ENCODE measurements around the gene SOCS3.

The SOCS3 gene

GRCh38 chr17:78348055-78348770 lies 11.7 kb downstream of the SOCS3 start:
- H4K20me1 ChIP-seq (ENCODE audit: insufficient read depth, low read length): peaks cover under 1% of the 10 kb centered on the region; the same call in 1 of the 2 replicates
- H3K4me2 ChIP-seq (ENCODE audit: low read length): peak overlapping the region; percentile 33
- no peak overlapping the region for H3K9ac ChIP-seq (ENCODE audit: low read length)
- H3K4me3 ChIP-seq (ENCODE audit: low read length): no peak overlapping the region
- H3K27me3 ChIP-seq (ENCODE audit: low read depth, low read length): peaks cover 8% of the 10 kb centered on the region; the same call in 1 of the 2 replicates
- peaks cover 67% of the 10 kb centered on the region for H3K4me1 ChIP-seq (ENCODE audit: low read length)
- H3K27ac ChIP-seq (ENCODE audit: low read length): peak overlapping the region; percentile 12; the same call in 1 of the 2 replicates
- no peaks in the 10 kb centered on the region for H3K9me3 ChIP-seq (ENCODE audit: insufficient read depth, low read length)
- no peak overlapping the region for H2AFZ ChIP-seq (ENCODE audit: low read depth, low read length)
- TF ChIP-seq EZH2phosphoT487 (IDR thresholded peaks at IDR 0.05; ENCODE audit: low read depth): no peak
- TF ChIP-seq, protein P1, sequence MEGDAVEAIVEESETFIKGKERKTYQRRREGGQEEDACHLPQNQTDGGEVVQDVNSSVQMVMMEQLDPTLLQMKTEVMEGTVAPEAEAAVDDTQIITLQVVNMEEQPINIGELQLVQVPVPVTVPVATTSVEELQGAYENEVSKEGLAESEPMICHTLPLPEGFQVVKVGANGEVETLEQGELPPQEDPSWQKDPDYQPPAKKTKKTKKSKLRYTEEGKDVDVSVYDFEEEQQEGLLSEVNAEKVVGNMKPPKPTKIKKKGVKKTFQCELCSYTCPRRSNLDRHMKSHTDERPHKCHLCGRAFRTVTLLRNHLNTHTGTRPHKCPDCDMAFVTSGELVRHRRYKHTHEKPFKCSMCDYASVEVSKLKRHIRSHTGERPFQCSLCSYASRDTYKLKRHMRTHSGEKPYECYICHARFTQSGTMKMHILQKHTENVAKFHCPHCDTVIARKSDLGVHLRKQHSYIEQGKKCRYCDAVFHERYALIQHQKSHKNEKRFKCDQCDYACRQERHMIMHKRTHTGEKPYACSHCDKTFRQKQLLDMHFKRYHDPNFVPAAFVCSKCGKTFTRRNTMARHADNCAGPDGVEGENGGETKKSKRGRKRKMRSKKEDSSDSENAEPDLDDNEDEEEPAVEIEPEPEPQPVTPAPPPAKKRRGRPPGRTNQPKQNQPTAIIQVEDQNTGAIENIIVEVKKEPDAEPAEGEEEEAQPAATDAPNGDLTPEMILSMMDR (IDR thresholded peaks at IDR 0.05; ENCODE audit: low read depth, low read length): no peak
- H3K36me3 ChIP-seq (replicated peaks; ENCODE audit: low read depth, low read length): no peaks in the 10 kb centered on the region
- H3K79me2 ChIP-seq (ENCODE audit: low read length): no peaks in the 10 kb centered on the region

GRCh38 chr17:78347453-78347852 lies 12.4 kb downstream of the SOCS3 start:
- Histone ChIP-seq H3K4me1 (ENCODE audit: low read length) (peaks cover 70% of the 10 kb centered on the region), H3K4me3 (ENCODE audit: low read length) (no peak overlapping the region), H3K27ac (ENCODE audit: low read length) (no peak overlapping the region), H3K79me2 (ENCODE audit: low read length) (no peaks in the 10 kb centered on the region), H4K20me1 (ENCODE audit: insufficient read depth, low read length) (no peaks in the 10 kb centered on the region), H3K4me2 (ENCODE audit: low read length) (no peak overlapping the region), H2AFZ (ENCODE audit: low read depth, low read length) (no peak overlapping the region), H3K9me3 (ENCODE audit: insufficient read depth, low read length) (no peaks in the 10 kb centered on the region), H3K27me3 (ENCODE audit: low read depth, low read length) (peaks cover 8% of the 10 kb centered on the region; the same call in 1 of the 2 replicates), H3K36me3 (replicated peaks; ENCODE audit: low read depth, low read length) (no peaks in the 10 kb centered on the region), H3K9ac (ENCODE audit: low read length) (no peak overlapping the region)
- TF ChIP-seq EZH2phosphoT487 (IDR thresholded peaks at IDR 0.05; ENCODE audit: low read depth): no peak
- TF ChIP-seq, protein P1 (IDR thresholded peaks at IDR 0.05; ENCODE audit: low read depth, low read length): no peak

DNA sequence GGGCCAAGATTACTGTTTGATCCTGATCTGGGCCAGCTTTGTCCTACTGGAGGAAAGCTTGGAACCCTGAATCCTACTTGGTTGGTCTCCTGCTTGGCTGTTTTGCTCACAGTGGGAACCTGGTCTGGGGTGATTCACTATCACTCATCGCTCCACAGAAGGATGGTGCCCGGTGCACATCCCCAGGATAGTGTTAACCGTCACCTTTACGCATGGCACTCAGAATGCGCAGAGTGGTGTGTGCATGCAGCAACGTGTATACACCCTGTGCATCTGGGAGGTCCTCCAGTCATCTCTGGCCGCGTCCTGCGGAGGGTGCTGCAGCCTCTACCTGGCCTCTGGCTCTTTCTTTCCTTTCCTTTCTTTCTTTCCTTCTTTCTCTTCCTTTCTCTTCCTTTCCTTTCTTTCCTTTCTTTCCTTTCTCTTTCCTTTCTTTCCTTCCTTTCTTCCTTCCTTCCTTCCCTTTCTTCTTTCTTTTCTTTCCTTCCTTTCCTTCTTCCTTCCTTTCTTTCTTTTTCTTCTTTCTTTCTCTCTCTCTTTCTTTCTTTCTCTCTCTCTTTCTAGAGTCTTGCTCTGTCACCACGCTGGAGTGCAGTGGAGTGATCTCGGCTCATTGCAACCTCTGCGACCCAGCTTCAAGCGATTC lies 13.1 kb downstream of the SOCS3 start:
- no peaks in the 10 kb centered on the region for H4K20me1 ChIP-seq (ENCODE audit: insufficient read depth, low read length)
- H3K79me2 ChIP-seq (ENCODE audit: low read length): no peaks in the 10 kb centered on the region; the same call in 1 of the 2 replicates
- no peaks in the 10 kb centered on the region for H3K36me3 ChIP-seq (replicated peaks; ENCODE audit: low read depth, low read length)
- H3K27me3 ChIP-seq (ENCODE audit: low read depth, low read length): peaks cover 8% of the 10 kb centered on the region; the same call in 1 of the 2 replicates
- H3K4me1 ChIP-seq (ENCODE audit: low read length): peaks cover 68% of the 10 kb centered on the region
- H2AFZ ChIP-seq (ENCODE audit: low read depth, low read length): no peak overlapping the region
- H3K9ac ChIP-seq (ENCODE audit: low read length): no peak overlapping the region
- no peak for TF ChIP-seq EZH2phosphoT487 (IDR thresholded peaks at IDR 0.05; ENCODE audit: low read depth)
- TF ChIP-seq, protein P1 (IDR thresholded peaks at IDR 0.05; ENCODE audit: low read depth, low read length): no peak; the same call in 1 of the 2 replicates
- no peak overlapping the region for H3K4me3 ChIP-seq (ENCODE audit: low read length)
- no peak overlapping the region for H3K27ac ChIP-seq (ENCODE audit: low read length)
- H3K4me2 ChIP-seq (ENCODE audit: low read length): no peak overlapping the region
- no peaks in the 10 kb centered on the region for H3K9me3 ChIP-seq (ENCODE audit: insufficient read depth, low read length)

GRCh38 chr17:78345791-78346494 lies 13.9 kb downstream of the SOCS3 start:
- Histone ChIP-seq H3K79me2 (ENCODE audit: low read length) (no peaks in the 10 kb centered on the region; the same call in 1 of the 2 replicates), H3K4me2 (ENCODE audit: low read length) (no peak overlapping the region), H3K9me3 (ENCODE audit: insufficient read depth, low read length) (no peaks in the 10 kb centered on the region), H2AFZ (ENCODE audit: low read depth, low read length) (no peak overlapping the region), H3K27ac (ENCODE audit: low read length) (no peak overlapping the region), H3K27me3 (ENCODE audit: low read depth, low read length) (peaks cover 8% of the 10 kb centered on the region; the same call in 1 of the 2 replicates), H3K4me1 (ENCODE audit: low read length) (peaks cover 67% of the 10 kb centered on the region), H3K9ac (ENCODE audit: low read length) (no peak overlapping the region), H3K36me3 (replicated peaks; ENCODE audit: low read depth, low read length) (no peaks in the 10 kb centered on the region), H3K4me3 (ENCODE audit: low read length) (no peak overlapping the region), H4K20me1 (ENCODE audit: insufficient read depth, low read length) (no peaks in the 10 kb centered on the region)
- TF ChIP-seq, protein P1 (IDR thresholded peaks at IDR 0.05; ENCODE audit: low read depth, low read length): no peak
- no peak for TF ChIP-seq EZH2phosphoT487 (IDR thresholded peaks at IDR 0.05; ENCODE audit: low read depth)
